NCI-H1092 treated with DMSO at 0.1 percent for 48 hours (cell line): ENCODE data around the gene SMIM11.
"Not testable (repeated sequence)": the region's sequence is repeated elsewhere in the genome, so short reads cannot be mapped to it uniquely, and the experiment has no call there.

Source experiments
- DNase-seq: peaks from one replicate; lab custom pipeline; 2025; lab: John Stamatoyannopoulos, UW

The SMIM11 gene

GRCh38 chr21:34355570-34355969, 19.7 kb upstream of the SMIM11 start:
- no peak for DNase-seq

DNA sequence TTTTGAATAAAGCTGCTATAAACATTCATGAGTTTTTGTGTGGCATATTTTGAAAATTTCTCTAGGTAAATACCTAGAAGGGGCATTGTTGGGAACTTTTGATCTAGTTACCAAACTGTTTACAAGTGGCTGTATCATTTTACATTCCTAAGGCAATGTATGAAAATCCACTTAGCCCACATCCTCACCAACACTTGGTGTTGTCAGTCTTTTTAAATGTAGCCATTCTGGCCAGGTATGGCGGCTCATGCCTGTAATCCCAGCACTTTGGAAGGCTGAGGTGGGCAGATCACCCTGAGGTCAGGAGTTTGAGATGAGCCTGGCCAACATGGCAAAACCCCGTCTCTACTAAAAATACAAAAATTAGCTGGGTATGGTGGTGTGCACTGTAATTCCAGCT, 17.4 kb upstream of the SMIM11 start:
- DNase-seq, result no peak

DNA sequence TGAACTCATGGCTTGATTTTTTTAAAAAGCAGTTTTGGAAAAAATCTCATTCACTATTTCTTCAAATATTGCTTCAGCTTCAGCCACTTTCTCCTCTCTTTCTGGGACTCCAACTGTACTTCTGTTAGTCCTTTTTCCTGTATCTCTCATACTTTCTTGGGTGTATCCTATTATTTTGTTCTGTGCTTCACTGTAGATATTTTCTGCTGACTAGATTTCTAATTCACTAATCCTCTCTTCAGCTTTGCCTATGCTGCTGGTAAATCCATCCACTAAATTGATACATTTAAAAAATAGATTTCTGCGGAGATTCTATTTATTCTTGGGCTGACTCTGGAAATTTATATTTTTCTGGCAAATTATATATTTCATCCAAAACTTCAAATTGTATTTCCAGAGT, 16.4 kb upstream of the SMIM11 start:
- no peak for DNase-seq

DNA sequence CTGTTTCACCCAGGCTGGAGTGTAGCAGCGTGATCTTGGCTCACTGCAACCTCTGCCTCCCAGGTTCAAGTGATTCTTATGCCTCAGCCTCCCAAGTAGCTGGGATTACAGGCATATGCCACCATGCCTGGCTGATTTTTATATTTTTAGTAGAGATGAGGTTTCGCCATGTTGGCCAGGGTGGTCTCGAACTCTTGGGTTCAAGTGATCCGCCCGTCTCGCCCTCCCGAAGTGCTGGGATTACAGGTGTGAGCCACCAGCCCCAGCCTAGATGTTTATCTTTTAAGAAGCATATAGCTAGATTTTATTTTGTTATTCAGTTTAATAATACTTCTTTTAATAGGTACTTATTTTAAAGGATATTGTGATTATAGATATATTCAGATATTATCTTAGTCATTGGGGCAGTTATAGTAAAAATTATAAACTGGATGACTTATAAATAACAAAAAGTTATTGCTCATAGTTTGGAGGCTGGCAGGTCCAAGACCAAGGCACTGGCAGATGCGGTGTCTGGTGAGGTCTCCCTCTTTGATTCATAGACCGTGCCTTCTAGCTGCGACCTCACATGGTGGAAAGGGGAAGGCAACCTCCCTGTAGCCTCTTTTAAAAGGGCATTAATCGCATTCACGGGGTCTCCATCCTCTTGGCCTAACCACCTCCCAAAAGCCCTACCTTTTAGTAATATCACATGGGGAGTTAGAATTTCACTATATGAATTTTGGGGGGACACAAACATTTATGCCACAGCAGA, 14.6 kb upstream of the SMIM11 start:
- DNase-seq, result no peak

DNA sequence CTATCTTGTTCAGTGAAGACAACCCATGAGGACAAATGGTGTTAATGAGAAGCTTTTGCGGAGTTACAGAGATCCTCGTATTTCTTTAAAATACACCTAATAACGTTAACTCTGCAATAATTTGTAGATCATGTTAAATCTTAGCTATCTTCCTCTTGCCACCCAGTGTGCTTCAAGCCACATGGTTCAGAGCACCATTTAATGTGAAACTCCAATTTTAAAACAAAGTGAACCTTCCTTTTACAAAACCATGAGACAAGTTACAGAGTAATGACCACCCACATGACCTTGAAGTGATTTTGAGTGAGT, 13.2 kb upstream of the SMIM11 start:
- no peak for DNase-seq

- DNase-seq, result no peak
Measured at GRCh38 chr21:34362670-34363069, 12.6 kb upstream of the SMIM11 start.

- no peak for DNase-seq
Measured at GRCh38 chr21:34363733-34364132, 11.6 kb upstream of the SMIM11 start, which contains the start of gene KCNE2. KCNE2 (plus strand) TSS chr21:34364006; CDS start chr21:34370479, 6,473 bp downstream.

- DNase-seq, result no peak
Measured at GRCh38 chr21:34364921-34365320, 10.4 kb upstream of the SMIM11 start.

GRCh38 chr21:34365809-34366208, 9.5 kb upstream of the SMIM11 start:
- no peak for DNase-seq

DNA sequence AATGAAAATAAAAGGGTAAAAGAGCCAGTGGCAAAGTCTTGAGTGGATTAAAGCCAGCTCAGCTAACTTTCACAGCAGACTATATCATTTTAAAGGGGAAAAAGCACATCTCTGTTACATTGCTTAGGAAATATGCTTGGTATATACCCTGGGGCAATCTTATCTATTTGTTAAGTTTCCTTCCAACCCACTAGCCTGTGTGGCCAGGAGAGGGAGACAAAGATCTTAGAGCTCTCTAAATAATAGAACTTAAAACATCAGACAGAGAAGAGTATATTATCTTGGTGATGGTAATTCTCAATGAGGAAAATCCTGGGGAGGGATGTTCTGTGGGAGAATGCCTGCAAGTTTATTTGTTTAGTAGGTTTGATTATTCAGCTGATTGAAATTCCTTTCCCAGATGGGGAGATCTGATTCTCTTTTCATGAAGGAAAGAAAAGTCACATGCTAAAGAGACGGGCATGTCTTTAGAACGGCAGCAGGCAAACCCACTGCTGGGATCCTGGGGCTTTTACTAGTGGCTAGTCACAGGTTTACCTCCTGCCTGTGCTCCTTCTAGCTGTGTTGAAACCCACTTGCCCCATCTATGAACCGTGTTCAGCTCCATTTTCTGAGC, 7.9 kb upstream of the SMIM11 start:
- DNase-seq, result peak; percentile 38

DNA sequence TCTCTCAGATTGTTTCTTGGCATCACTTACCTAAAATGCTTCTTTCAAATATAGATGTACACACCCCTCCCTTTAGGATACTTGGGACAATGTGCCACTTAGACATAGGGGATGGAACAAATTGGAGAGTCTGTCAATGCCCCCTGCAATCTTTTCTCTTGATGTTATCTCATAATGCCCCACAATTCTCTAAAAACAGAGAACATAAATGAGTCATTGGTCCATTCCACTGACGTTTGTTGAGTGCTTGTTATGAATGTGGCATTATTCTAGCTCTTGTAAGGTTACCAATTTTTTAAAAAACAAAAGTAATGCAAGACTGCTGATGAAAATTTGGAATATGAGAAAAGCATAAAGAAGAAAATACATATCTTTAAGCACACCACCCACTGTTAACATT, 5.6 kb upstream of the SMIM11 start:
- no peak for DNase-seq

- DNase-seq, result no peak
Measured at GRCh38 chr21:34372321-34372720, 3.0 kb upstream of the SMIM11 start.

DNA sequence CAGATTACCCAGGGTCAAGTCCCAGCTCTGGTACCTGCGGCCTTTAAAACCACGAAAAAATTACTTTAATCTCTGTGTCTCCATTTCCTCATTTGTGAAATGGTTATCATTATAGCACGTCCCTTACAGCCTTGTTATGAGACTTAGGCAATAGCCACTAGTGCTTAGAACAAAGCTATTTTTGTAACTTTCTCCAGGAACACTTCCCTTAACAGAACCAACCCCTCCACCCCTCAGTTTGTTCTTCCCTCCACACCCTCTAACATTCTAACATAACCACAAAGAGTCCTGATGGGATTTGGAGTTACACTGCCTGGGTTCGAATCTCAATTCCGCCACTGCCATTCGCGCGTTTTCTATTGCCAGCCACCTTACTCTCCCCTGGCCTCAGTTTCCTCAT, 845 bp upstream of the SMIM11 start:
- not testable (repeated sequence) for DNase-seq

DNA sequence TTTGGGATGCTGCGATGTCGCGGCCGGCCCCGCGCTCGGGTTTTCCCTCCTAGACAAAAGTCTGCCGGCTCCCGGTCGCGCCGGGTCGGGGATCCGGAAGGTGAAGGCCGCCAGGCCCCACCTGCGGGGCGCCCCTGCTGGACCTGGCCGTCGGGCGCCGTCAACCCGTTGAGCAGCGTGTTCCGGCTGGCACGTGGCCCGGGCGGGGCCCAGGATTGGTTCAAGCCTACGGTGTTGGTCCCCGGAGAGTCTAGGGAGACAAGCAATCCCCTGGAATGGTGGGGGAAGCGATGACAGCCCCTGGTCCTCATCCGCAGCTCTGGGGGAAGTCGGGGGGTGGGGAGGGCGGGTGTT, 289 bp downstream of the SMIM11 start:
- DNase-seq, result not testable (repeated sequence)

GRCh38 chr21:34383138-34383537, 7.8 kb downstream of the SMIM11 start:
- DNase-seq, result not testable (repeated sequence)

- DNase-seq, result not testable (repeated sequence)
Measured at GRCh38 chr21:34383724-34384415, 8.6 kb downstream of the SMIM11 start.

DNA sequence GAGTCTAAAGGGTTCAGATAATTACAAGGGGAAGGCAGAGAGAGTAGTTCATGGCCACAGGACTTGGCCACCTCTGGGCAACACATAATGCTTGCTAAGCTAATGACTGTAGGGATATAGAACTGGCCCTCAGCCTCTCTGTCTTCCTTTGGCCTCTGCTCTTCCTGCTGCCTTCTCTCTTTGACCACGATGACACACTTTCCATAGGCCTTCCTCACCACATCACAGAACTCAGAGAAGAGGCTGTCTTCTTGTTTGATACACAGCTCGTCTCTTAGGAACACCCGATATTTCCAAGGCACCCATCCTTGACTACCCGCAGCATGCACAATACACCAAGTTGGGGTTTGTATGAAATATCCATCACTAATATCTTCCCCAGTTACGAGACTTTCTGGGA, 25.2 kb downstream of the SMIM11 start:
- not testable (repeated sequence) for DNase-seq

GRCh38 chr21:34404742-34405141, 29.4 kb downstream of the SMIM11 start:
- DNase-seq, result not testable (repeated sequence)

DNA sequence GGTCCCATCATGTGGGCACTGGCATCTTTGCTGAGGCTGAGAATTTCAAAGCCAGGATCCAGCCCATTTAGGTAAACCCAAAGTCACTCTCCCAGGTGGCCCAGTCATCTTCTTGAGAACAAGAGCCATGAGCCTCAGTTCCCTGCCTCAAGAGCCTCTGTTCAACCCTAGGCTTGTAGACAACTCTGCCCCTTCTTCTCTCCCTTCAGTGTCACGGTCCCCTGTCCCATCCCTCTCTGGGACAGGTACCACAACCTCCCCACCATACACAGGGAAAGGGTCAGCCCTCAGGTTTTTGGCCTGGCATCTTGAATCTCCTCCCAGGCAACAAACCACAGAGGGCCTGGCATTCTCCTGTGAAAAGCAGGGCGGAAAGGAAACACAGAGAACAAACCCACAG, 30.4 kb downstream of the SMIM11 start:
- DNase-seq, result not testable (repeated sequence)

DNA sequence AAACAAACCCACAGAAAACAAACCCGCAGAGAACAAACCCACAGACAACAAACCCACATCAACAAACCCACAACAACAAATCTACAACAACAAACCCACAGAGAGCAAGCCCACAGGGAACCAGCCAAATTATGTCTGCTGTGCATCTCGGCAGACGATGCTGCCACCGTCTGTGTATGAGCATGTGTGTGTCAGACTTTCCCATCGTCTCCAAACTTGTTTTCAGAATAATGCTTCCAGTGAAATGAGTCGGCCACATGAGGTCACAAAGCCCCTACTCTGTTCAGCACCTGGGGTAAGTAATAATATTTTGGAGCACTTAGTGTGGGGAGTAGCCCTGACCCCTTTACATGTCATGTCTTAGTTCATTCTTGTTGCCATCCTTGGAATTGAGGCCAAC, 30.8 kb downstream of the SMIM11 start:
- not testable (repeated sequence) for DNase-seq

- not testable (repeated sequence) for DNase-seq
Measured at GRCh38 chr21:34406676-34407075, 31.4 kb downstream of the SMIM11 start.

GRCh38 chr21:34407294-34407693, 32.0 kb downstream of the SMIM11 start:
- not testable (repeated sequence) for DNase-seq

GRCh38 chr21:34417448-34418077, 42.3 kb downstream of the SMIM11 start:
- not testable (repeated sequence) for DNase-seq
